ENCODE measurements around the gene DLAT.
"Not testable (repeated sequence)": the region's sequence is repeated elsewhere in the genome, so short reads cannot be mapped to it uniquely, and the experiment has no call there.

Gene DLAT

GRCh38 chr11:112033902-112034301 is 8.7 kb downstream of the DLAT start:
- H3K4me3 ChIP-seq (ENCODE audit: low read depth, low read length), result no peak overlapping the region
- DNase-seq (ENCODE audit: low read depth), result no peak
- no peak for TF ChIP-seq CTCF (IDR thresholded peaks at IDR 0.05; ENCODE audit: low read depth, low read length, missing control alignments)

GRCh38 chr11:112037527-112037926 is 12.3 kb downstream of the DLAT start:
- H3K4me3 ChIP-seq (ENCODE audit: low read depth, low read length), result no peak overlapping the region
- TF ChIP-seq CTCF (IDR thresholded peaks at IDR 0.05; ENCODE audit: low read depth, low read length, missing control alignments), result no peak
- DNase-seq (ENCODE audit: low read depth), result no peak

- TF ChIP-seq CTCF (IDR thresholded peaks at IDR 0.05; ENCODE audit: low read depth, low read length, missing control alignments), result no peak
- no peak for DNase-seq (ENCODE audit: low read depth)
- H3K4me3 ChIP-seq (ENCODE audit: low read depth, low read length), result no peak overlapping the region
Observed at GRCh38 chr11:112042161-112042960, 17.2 kb downstream of the DLAT start.

- no peak for TF ChIP-seq CTCF (IDR thresholded peaks at IDR 0.05; ENCODE audit: low read depth, low read length, missing control alignments)
- no peak for DNase-seq (ENCODE audit: low read depth)
- no peak overlapping the region for H3K4me3 ChIP-seq (ENCODE audit: low read depth, low read length)
Observed at GRCh38 chr11:112042961-112043304, 17.7 kb downstream of the DLAT start.

GRCh38 chr11:112044961-112045360 is 19.8 kb downstream of the DLAT start:
- H3K4me3 ChIP-seq (ENCODE audit: low read depth, low read length), result no peak overlapping the region
- no peak for DNase-seq (ENCODE audit: low read depth)
- no peak for TF ChIP-seq CTCF (IDR thresholded peaks at IDR 0.05; ENCODE audit: low read depth, low read length, missing control alignments)

GRCh38 chr11:112046647-112047046 is 21.4 kb downstream of the DLAT start:
- H3K4me3 ChIP-seq (ENCODE audit: low read depth, low read length); DNase-seq (ENCODE audit: low read depth): not testable (repeated sequence)

- not testable (repeated sequence) for DNase-seq (ENCODE audit: low read depth); H3K4me3 ChIP-seq (ENCODE audit: low read depth, low read length)
Observed at GRCh38 chr11:112048256-112048655, 23.0 kb downstream of the DLAT start.

- DNase-seq (ENCODE audit: low read depth), result no peak
- H3K4me3 ChIP-seq (ENCODE audit: low read depth, low read length), result no peak overlapping the region
- TF ChIP-seq CTCF (IDR thresholded peaks at IDR 0.05; ENCODE audit: low read depth, low read length, missing control alignments), result no peak
Observed at GRCh38 chr11:112049777-112050176, 24.6 kb downstream of the DLAT start.

Data from GM12864 (cell line).